ENCODE measurements around the gene LACRT. TPM values are rescaled to one million over a fixed set of nuclear protein-coding genes. Genes with fewer than 3 reads are reported as not detected.
A peak's percentile ranks its signal among the peaks of the same experiment; 100 is the strongest.

The LACRT gene
- total and polyA plus RNA-seq, 2 of the 4 experiments (the other 2 are of a cell fraction): not detected

DNA sequence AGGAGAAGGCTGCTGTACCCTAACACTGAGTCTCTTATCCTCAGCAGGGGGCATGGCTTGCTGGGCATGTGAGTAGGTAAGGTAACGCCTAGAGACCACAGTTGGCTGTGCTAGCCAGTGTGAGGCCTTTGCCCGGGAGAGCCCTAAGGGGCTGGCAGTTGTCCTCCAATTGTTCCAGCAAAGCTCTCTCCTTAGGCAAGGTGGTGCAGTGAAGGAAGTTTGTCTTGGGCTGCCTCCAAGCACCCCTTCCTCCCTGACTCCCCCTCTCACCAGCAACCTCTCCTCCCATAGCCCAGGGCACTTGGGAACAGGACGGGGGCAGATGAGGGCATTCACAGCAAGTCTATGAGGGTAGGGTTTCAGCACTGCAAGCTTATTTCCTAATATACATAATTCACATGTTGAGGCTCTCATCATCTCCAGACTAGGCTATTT is 23.0 kb downstream of the LACRT start:
- H3K9ac ChIP-seq (ENCODE audit: low read depth, low read length): no peak overlapping the region
- in situ Hi-C loops (cut with MboI; ENCODE audit: low sequenced_read_pairs) (no loop called here), intact Hi-C loops (cut with micrococcal nuclease) (no loop called here), dilution Hi-C loops (cut with HindIII; ENCODE audit: low sequenced_read_pairs, unreplicated experiment) (no loop called here)
- ATAC-seq (ENCODE audit: low read depth) (no peak), DNase-seq (no peak)
- H3K4me1 ChIP-seq (ENCODE audit: control insufficient read depth, insufficient read depth, low read length): no peaks in the 10 kb centered on the region
- H3K79me1 ChIP-seq (ENCODE audit: low read depth in 1 of 2, low read length in 2 of 2): no peaks in the 10 kb centered on the region
- no peak overlapping the region for H2BK20ac ChIP-seq (ENCODE audit: low read depth, low read length)
- H3K27me3 ChIP-seq (ENCODE audit: control insufficient read depth, insufficient read depth, low read length): peaks cover 4% of the 10 kb centered on the region
- no TSS peak for BruUV-seq (replicated peaks)
- no peak overlapping the region for H2BK15ac ChIP-seq (ENCODE audit: low read depth, low read length)
- H3K36me3 ChIP-seq (ENCODE audit: control insufficient read depth, insufficient read depth, low read length): no peaks in the 10 kb centered on the region
- H2BK5ac ChIP-seq (ENCODE audit: low read depth, low read length, poor library complexity, severe bottlenecking): no peak overlapping the region
- peak overlapping the region; percentile 25 for H2AFZ ChIP-seq (replicated peaks; ENCODE audit: low read length, poor library complexity)
- CTCF ChIA-PET: no interaction called here
- POLR2A ChIA-PET (ENCODE audit: unreplicated experiment): no interaction called here
- H4K5ac ChIP-seq (ENCODE audit: low read depth, low read length): no peak overlapping the region
- no peak overlapping the region for H3K56ac ChIP-seq (ENCODE audit: extremely low read depth, insufficient read depth, low read length)
- H3K4me2 ChIP-seq (ENCODE audit: low read depth, low read length): no peak overlapping the region
- H3K4me3 ChIP-seq (ENCODE audit: insufficient read depth, low read depth, low read length): no peak overlapping the region
- H3K23ac ChIP-seq (ENCODE audit: low read depth, low read length): no peak overlapping the region
- no peak overlapping the region for H3K14ac ChIP-seq (replicated peaks; ENCODE audit: low read depth, low read length)
- H4K8ac ChIP-seq (ENCODE audit: low read depth in 2 of 2, low read length in 2 of 2): no peak overlapping the region
- H4K91ac ChIP-seq (ENCODE audit: insufficient read depth, low read depth, low read length): no peak overlapping the region
- H3K4ac ChIP-seq (ENCODE audit: low read depth, low read length): no peak overlapping the region
- H2AK9ac ChIP-seq (replicated peaks; ENCODE audit: low read depth, low read length, poor library complexity): no peak overlapping the region
- H3K9me3 ChIP-seq (ENCODE audit: control insufficient read depth, insufficient read depth, low read length): no peaks in the 10 kb centered on the region
- no peaks in the 10 kb centered on the region for H4K20me1 ChIP-seq (ENCODE audit: insufficient read depth, low read length)
- H3K27ac ChIP-seq (ENCODE audit: insufficient read depth, low read length): no peak overlapping the region
- no peak overlapping the region for H3K18ac ChIP-seq (ENCODE audit: low read depth, low read length)
- TF ChIP-seq MAZ (IDR thresholded peaks at IDR 0.05; ENCODE audit: borderline replicate concordance, low read depth, low read length) (no peak), SMC3 (IDR thresholded peaks at IDR 0.05; ENCODE audit: low read depth, low read length) (no peak), CHD1 (IDR thresholded peaks at IDR 0.05; ENCODE audit: low read depth, low read length) (no peak), NFE2L2 (IDR thresholded peaks at IDR 0.05; ENCODE audit: low read depth, low read length) (no peak), RFX5 (IDR thresholded peaks at IDR 0.05; ENCODE audit: low read depth, low read length) (no peak), BHLHE40 (IDR thresholded peaks at IDR 0.05; ENCODE audit: low read depth, low read length) (no peak), FOS (IDR thresholded peaks at IDR 0.05; ENCODE audit: low read depth, low read length) (no peak), MAFK (IDR thresholded peaks at IDR 0.05; ENCODE audit: low read depth, low read length) (no peak), POLR2A (IDR thresholded peaks at IDR 0.05; ENCODE audit: low read depth, low read length) (no peak), MXI1 (IDR thresholded peaks at IDR 0.05; ENCODE audit: borderline replicate concordance, low read depth, low read length) (no peak), RCOR1 (IDR thresholded peaks at IDR 0.05; ENCODE audit: insufficient replicate concordance, low read length) (no peak), RAD21 (IDR thresholded peaks at IDR 0.05; ENCODE audit: low read length) (no peak)
- TF ChIP-seq, protein P1, sequence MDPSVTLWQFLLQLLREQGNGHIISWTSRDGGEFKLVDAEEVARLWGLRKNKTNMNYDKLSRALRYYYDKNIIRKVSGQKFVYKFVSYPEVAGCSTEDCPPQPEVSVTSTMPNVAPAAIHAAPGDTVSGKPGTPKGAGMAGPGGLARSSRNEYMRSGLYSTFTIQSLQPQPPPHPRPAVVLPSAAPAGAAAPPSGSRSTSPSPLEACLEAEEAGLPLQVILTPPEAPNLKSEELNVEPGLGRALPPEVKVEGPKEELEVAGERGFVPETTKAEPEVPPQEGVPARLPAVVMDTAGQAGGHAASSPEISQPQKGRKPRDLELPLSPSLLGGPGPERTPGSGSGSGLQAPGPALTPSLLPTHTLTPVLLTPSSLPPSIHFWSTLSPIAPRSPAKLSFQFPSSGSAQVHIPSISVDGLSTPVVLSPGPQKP (IDR thresholded peaks at IDR 0.05; ENCODE audit: borderline replicate concordance, low read depth, low read length): no peak
- TF ChIP-seq, protein P2, sequence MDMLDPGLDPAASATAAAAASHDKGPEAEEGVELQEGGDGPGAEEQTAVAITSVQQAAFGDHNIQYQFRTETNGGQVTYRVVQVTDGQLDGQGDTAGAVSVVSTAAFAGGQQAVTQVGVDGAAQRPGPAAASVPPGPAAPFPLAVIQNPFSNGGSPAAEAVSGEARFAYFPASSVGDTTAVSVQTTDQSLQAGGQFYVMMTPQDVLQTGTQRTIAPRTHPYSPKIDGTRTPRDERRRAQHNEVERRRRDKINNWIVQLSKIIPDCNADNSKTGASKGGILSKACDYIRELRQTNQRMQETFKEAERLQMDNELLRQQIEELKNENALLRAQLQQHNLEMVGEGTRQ (IDR thresholded peaks at IDR 0.05; ENCODE audit: low read depth, low read length): no peak
- H2AK5ac ChIP-seq (ENCODE audit: low read depth, low read length): no peak overlapping the region
- no peak overlapping the region for H2BK120ac ChIP-seq (ENCODE audit: low read depth, low read length)
- no peaks in the 10 kb centered on the region for H3K9me1 ChIP-seq (ENCODE audit: insufficient read depth, low read length)
- WGBS, 2 experiments (ENCODE audit: extremely low coverage in 2 of 2, insufficient read length in 1 of 2): no CpG with 5 or more reads among the region's 3 CpGs
